Immature natural killer cell (primary cell): ENCODE results near the gene GSG1L. TPM values are rescaled to one million over a fixed set of nuclear protein-coding genes. Genes with fewer than 3 reads are reported as not detected.

Source experiments
- DNase-seq, 3 donors: peaks; one replicate each; pipeline ENCODE4 v3.0.0; 2022; ENCODE audit warnings: mixed read lengths in 1 of 3
- H3K27ac Mint-ChIP-seq, 6 donors: one replicate each; pipeline ENCODE4 v1.8.0; 2020; ENCODE audit warnings: mixed read lengths in 6 of 6, mild to moderate bottlenecking in 5 of 6, inconsistent platforms in 4 of 6, moderate library complexity in 3 of 6
- H3K27me3 Mint-ChIP-seq, 3 donors: one replicate each; pipeline ENCODE4 v1.8.0; 2020 to 2021; ENCODE audit warnings: low read depth in 3 of 3, mild to moderate bottlenecking in 3 of 3, mixed read lengths in 3 of 3, moderate library complexity in 3 of 3, inconsistent platforms in 1 of 3
- H3K36me3 Mint-ChIP-seq, 3 donors: one replicate each; pipeline ENCODE4 v1.8.0; 2020; ENCODE audit warnings: mixed read lengths in 3 of 3, inconsistent platforms in 2 of 3, mild to moderate bottlenecking in 2 of 3
- H3K4me1 Mint-ChIP-seq, 2 donors: one replicate each; pipeline ENCODE4 v1.8.0; 2020; ENCODE audit warnings: inconsistent platforms in 2 of 2, mild to moderate bottlenecking in 2 of 2, mixed read lengths in 2 of 2, moderate library complexity in 1 of 2
- H3K4me3 Mint-ChIP-seq, 5 donors: one replicate each; pipeline ENCODE4 v1.8.0; 2020; ENCODE audit warnings: mild to moderate bottlenecking in 5 of 5, mixed read lengths in 5 of 5, inconsistent platforms in 3 of 5, moderate library complexity in 3 of 5
- H3K9me3 Mint-ChIP-seq, 6 donors: one replicate each; pipeline ENCODE4 v1.8.0; 2020; ENCODE audit warnings: mild to moderate bottlenecking in 6 of 6, mixed read lengths in 6 of 6, inconsistent platforms in 4 of 6, moderate library complexity in 3 of 6
- polyA plus RNA-seq, 3 donors: library from polyadenylated mRNA; unstranded; fragments of 300-500 nt; fragmentation: Illumina TruSeq; gene quantifications; one replicate each; pipeline ENCODE4 v1.2.3, GENCODE V29; 2021

Gene GSG1L
- polyA plus RNA-seq, 3 donors from 2014 or later = not detected

DNA sequence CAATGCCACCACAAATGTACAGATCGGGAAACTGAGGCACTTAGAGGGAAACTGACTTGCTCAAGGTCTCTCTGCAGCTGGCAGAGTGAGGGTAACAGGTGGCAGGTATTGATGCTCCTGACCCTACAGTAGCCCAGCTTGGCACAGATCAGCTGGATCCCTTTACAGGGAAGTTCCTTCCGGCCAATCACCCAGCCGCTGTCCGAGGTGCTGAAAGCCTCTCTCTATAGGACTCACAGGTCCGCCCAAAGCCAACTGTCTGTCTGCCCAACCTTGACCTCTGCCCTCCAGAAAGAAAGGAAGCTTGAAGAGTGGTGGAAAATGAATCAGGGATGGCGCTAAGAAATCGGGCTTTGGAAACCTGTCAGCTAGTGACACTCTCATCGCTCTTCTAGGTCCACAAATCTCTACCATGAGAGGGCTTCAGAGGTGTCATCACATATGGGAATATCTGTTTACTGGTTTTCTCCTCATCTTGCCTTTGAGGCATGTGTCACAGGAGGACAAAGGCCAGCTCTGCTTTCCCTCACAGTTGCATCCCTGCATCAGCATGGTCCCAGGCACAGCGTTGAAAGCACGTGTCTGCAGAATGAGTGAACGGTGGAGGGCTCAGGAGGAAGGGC lies 267.4 kb downstream of the GSG1L start:
- Mint-ChIP-seq H3K27ac (no peak overlapping the region), H3K4me3 (no peak overlapping the region), H3K36me3 (no peaks in the 10 kb centered on the region), H3K27me3 (peaks cover 2 to 5% (median 4%) of the 10 kb centered on the region in 3 donors), H3K4me1 (peaks cover 0 to 1% of the 10 kb centered on the region in 2 donors), H3K9me3 (no peaks in the 10 kb centered on the region)
- peak in 1 of 3 donors; percentile 4 for DNase-seq

DNA sequence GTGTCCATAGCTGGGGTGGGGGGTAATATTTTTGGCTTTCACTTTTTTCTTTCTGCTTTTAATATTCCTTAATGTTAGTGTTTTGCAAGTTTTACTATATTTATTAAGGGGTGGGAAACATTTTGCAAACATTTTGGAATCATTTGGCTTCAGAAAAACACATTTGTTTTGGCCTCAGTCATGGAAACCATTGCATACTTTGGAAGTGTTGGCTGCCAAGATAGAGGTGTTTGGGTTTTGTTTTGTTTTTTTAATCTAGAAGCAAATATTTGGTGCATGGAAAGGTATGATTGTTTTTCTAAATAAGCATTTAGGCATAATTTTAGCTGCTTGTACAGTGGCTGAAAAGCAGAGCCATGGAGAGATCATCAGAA lies 270.3 kb downstream of the GSG1L start:
- peaks cover 2 to 4% (median 3%) of the 10 kb centered on the region in 3 donors for H3K27me3 Mint-ChIP-seq
- no peaks in the 10 kb centered on the region for H3K36me3 Mint-ChIP-seq
- H3K4me1 Mint-ChIP-seq = peaks cover 0 to 1% of the 10 kb centered on the region in 2 donors
- H3K27ac Mint-ChIP-seq = no peak overlapping the region
- H3K9me3 Mint-ChIP-seq = no peaks in the 10 kb centered on the region
- no peak for DNase-seq
- H3K4me3 Mint-ChIP-seq = no peak overlapping the region

DNA sequence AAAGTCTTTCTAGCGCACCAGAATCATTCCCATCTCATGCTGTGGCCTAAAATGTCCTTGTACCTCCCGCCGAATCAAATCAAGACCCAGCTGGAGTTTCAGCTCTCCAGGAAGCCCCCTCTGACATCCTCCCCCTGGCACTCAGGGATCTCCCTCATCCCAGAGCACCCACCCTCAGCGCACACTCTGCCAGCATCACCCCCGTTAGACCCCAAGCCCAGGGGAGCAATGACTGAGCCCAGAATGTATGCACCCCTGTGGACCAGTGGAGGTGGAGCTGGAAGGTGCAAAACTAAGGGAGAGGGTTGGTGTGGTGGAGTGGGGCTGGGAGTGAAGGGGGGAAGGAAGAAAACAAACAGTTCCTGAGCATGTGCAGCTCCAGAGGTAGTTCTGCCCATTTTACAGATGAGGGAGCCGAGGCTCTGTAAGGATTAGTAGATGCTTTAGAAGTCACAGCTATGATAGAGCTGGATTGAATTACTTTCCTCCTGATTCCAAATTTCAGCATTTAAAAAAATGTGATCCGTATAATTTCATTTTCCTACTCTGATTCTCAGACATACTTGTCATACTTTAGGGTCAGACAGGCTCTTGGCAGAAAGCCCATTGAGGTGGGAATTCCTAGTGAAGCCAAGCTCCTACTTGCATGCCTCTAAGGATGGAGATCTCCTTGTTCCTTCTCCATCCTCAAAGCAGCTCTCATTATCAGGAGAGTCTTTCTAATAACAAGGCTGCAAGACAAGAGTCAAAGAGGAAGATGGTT lies 270.8 kb downstream of the GSG1L start:
- DNase-seq = no peak
- Mint-ChIP-seq H3K36me3 (no peaks in the 10 kb centered on the region), H3K4me1 (no peaks in the 10 kb centered on the region), H3K27ac (no peak overlapping the region), H3K4me3 (no peak overlapping the region), H3K9me3 (no peaks in the 10 kb centered on the region), H3K27me3 (peaks cover 0 to 3% (median 2%) of the 10 kb centered on the region in 3 donors)

DNA sequence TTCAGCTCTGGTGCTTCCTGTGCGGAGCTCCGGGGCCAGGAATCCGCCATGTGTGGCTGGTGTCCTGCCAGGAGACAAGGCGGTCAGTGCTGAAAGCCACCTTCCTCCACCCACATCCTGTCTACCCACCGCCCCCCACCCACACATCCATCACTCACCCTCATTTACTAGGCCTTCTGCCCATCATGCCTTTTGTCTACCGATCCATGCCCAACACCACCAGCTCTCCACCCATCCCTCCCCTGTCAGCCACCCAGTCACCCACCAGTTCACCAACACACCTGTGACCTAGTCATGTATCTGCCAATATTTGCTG lies 272.2 kb downstream of the GSG1L start:
- Mint-ChIP-seq H3K27me3 (peaks cover 0 to 2% (median 2%) of the 10 kb centered on the region in 3 donors), H3K4me1 (no peaks in the 10 kb centered on the region), H3K27ac (no peak overlapping the region), H3K36me3 (no peaks in the 10 kb centered on the region), H3K4me3 (no peak overlapping the region), H3K9me3 (no peaks in the 10 kb centered on the region)
- DNase-seq = no peak

DNA sequence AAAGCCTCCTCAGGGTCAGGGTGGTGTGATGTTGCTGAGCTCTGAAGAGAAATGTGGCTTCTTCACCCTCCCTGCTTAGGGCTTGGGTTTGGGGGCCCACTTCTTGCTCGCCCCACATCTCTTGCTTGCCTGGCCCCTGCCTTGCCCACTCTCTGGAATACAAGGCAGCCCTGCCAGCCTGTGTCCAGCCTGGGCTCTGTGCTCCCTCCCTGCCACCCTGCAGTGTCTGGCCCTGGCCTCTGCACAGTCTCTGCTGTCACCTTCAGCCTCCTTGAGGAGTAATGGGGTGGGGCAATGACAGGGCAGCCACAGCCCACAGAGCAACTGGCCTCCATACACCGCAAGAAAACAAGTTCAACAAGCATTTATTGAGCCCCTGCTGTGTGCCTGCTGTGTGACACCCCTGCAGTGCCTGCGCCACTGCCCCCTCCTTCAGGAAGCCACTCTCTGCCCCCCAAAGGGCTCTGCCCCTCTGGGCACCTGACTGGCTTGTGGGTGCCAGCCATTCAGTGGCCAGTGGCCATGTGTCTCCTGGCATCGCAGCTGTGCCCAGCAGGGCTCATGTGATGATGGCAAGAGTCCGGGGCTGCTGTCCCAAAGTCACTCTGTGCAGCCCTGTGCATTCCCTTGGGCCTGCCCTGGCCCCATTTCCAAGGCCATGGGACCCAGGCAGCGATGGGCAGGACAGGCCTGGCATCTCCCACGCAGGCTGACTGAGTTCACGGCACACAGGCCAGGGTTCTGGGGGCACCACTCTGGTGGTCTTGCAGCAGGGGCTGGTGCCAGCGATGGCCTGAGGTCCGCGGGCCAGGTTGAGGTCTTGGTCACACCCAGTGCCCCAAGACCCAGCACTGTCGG lies 272.7 kb downstream of the GSG1L start:
- no peak for DNase-seq
- no peak overlapping the region for H3K27ac Mint-ChIP-seq
- no peaks in the 10 kb centered on the region for H3K9me3 Mint-ChIP-seq
- no peaks in the 10 kb centered on the region for H3K36me3 Mint-ChIP-seq
- no peak overlapping the region for H3K4me3 Mint-ChIP-seq
- H3K27me3 Mint-ChIP-seq = peaks cover 0 to 2% (median 2%) of the 10 kb centered on the region in 3 donors
- H3K4me1 Mint-ChIP-seq = no peaks in the 10 kb centered on the region

DNA sequence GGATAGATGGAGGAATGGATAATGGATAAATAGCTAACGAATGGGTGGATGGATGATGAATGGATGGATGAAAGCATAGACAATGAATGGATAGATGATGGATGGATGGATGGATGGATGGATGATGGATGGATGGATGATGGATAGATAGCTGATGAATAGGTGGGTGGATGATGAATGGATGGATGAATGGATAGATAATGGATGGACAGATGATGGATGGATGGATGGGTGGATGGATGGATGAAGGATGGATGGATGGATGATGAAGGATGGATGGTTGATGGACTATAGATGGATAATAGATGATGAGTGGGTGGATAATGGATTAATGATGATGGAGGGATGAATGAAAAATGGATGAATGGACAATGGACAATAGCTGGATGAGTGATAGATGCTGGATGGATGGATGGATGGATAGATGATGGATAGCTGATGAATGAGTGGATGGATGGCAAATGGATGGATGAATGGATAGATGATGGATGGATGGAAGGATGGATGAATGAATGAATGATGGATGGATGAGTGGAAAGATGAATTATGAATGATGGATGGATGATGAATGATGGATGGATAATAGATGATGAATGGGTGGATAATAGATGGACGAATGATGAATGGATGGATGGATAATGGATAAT lies 273.8 kb downstream of the GSG1L start:
- Mint-ChIP-seq H3K9me3 (no peaks in the 10 kb centered on the region), H3K27ac (no peak overlapping the region), H3K27me3 (peaks cover 0 to 4% (median 2%) of the 10 kb centered on the region in 3 donors), H3K4me1 (no peaks in the 10 kb centered on the region), H3K4me3 (no peak overlapping the region), H3K36me3 (no peaks in the 10 kb centered on the region)
- no peak for DNase-seq

DNA sequence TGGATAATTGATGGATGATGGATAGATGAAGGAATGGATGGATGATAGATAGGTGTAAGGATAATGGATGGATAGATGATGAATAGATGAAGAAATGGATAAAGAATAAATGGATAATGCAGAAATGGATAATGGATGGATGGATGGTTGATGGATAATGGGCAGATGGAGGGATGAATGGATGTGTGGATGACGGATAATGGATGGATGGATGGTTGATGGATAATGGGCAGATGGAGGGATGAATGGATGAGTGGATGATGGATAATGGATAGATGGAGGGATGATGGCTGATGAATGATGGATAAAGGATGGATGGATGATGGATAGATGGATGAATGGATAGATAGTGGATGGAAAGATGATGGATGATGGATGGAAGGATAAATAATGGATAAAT lies 274.4 kb downstream of the GSG1L start:
- Mint-ChIP-seq H3K4me3 (no peak overlapping the region), H3K27me3 (peaks cover 0 to 4% (median 2%) of the 10 kb centered on the region in 3 donors), H3K9me3 (no peaks in the 10 kb centered on the region), H3K27ac (no peak overlapping the region), H3K4me1 (no peaks in the 10 kb centered on the region), H3K36me3 (no peaks in the 10 kb centered on the region)
- DNase-seq = no peak

DNA sequence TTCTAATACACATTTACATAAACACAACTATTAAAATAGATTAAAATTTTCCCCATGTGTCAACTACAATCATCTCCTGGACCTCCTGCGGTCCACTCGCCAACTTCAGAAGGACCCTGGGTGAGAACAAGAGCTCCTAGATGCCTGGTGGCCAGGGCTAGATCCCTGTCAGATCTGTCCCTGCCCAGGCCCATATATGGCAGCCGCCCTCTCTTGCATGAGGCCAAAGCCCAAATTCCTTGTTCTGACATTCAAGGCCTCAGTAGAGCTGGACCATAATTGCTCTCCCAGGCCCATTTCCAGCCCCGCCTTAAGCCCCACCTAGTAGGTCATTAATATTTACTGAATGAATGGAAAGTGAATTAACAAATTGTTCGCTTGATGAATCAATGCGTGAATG lies 275.8 kb downstream of the GSG1L start:
- Mint-ChIP-seq H3K36me3 (no peaks in the 10 kb centered on the region), H3K27me3 (peaks cover 0 to 4% (median 2%) of the 10 kb centered on the region in 3 donors), H3K27ac (no peak overlapping the region), H3K4me1 (no peaks in the 10 kb centered on the region), H3K9me3 (no peaks in the 10 kb centered on the region), H3K4me3 (no peak overlapping the region)
- no peak for DNase-seq

DNA sequence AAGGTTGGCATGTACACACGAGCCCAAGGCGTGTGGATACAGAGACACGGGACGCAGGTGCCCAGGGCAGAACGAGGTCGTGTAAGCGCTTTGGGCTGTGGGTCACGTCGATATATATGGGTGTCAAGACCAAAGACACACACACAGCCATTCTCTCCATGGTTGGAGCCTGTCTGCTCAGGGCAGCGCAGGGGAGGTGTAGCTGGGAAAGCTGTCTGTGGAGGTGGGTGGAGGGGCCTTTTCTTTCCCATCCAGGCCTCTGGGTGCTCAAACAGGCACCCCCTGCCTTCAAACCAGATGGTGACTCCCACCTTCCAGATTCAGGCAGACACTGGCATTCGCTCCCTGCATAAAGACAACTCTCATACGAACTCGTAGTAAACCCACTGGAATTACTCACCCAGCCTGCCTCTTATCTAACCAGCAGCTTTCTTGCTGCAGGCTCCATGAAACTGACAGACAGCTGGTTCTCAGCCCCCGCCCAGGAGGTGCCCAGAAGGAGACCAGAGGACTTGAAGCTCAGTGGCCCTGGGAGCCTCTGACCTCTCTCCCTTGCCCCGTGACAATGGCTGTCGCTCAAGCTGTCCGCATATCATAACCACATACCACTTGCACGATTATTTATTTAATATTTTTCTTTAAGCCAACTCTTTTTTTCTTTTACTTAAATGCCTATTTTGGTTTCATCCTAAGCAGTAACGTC lies 276.4 kb downstream of the GSG1L start:
- Mint-ChIP-seq H3K4me1 (no peaks in the 10 kb centered on the region), H3K36me3 (no peaks in the 10 kb centered on the region), H3K27me3 (peaks cover 0 to 4% (median 2%) of the 10 kb centered on the region in 3 donors), H3K9me3 (no peaks in the 10 kb centered on the region), H3K4me3 (no peak overlapping the region), H3K27ac (no peak overlapping the region)
- DNase-seq = no peak

DNA sequence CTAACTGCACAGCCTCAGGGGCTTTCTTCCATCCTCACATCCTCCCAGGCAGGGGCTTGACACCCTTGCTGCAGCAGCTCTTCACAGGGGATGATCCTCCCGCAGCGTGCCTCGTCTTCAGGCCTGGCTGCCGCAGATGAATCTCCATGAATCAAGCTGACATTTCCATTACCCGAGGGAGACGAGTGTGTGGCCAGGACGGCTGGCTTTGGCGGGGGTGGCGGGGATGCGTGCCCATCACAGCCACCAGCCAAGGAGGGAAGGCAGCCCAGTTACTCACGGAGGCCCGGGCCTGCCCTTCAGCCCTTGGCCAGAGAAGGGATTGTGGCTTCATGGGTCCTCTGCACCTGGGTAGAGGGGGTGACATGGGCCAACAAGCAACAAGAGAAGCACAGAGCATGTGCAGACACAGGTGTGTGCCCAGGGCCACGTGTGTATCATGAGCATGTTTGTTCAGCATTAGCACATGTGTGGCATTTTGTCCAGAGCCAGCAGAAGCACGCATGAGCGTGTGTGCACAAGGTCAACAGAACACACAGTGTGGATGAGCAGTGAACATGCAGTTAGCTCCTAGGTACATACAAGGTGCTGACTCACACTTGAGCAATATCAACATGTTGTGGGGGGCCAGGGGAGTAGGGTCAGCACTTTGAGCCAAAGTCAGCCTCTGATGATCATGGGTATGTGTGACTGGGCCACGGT lies 277.1 kb downstream of the GSG1L start:
- Mint-ChIP-seq H3K9me3 (no peaks in the 10 kb centered on the region), H3K4me3 (no peak overlapping the region), H3K4me1 (no peaks in the 10 kb centered on the region), H3K27ac (no peak overlapping the region), H3K36me3 (no peaks in the 10 kb centered on the region), H3K27me3 (peaks cover 0 to 4% (median 2%) of the 10 kb centered on the region in 3 donors)
- no peak for DNase-seq

DNA sequence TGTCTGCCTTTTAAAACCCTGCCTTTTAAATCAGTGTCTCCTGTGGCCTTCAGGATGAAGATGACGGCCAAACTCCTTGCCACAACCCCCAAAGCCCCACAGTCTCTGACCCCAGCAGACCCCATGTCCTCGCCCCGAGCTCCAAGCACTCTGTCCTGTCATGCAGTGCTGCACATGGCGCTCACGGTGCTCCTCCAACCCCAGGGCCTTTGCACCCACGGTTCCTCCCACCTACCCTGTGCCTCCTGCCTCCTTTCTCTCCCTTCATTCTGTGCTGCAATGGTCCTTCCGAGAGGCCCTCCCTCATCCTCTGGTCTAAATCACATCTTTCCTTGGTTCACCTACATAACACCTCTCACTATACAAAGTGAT lies 278.2 kb downstream of the GSG1L start:
- no peaks in the 10 kb centered on the region for H3K9me3 Mint-ChIP-seq
- H3K27ac Mint-ChIP-seq = no peak overlapping the region
- no peaks in the 10 kb centered on the region for H3K36me3 Mint-ChIP-seq
- no peak overlapping the region for H3K4me3 Mint-ChIP-seq
- DNase-seq = no peak
- no peaks in the 10 kb centered on the region for H3K4me1 Mint-ChIP-seq
- H3K27me3 Mint-ChIP-seq = peaks cover 0 to 4% (median 2%) of the 10 kb centered on the region in 3 donors

DNA sequence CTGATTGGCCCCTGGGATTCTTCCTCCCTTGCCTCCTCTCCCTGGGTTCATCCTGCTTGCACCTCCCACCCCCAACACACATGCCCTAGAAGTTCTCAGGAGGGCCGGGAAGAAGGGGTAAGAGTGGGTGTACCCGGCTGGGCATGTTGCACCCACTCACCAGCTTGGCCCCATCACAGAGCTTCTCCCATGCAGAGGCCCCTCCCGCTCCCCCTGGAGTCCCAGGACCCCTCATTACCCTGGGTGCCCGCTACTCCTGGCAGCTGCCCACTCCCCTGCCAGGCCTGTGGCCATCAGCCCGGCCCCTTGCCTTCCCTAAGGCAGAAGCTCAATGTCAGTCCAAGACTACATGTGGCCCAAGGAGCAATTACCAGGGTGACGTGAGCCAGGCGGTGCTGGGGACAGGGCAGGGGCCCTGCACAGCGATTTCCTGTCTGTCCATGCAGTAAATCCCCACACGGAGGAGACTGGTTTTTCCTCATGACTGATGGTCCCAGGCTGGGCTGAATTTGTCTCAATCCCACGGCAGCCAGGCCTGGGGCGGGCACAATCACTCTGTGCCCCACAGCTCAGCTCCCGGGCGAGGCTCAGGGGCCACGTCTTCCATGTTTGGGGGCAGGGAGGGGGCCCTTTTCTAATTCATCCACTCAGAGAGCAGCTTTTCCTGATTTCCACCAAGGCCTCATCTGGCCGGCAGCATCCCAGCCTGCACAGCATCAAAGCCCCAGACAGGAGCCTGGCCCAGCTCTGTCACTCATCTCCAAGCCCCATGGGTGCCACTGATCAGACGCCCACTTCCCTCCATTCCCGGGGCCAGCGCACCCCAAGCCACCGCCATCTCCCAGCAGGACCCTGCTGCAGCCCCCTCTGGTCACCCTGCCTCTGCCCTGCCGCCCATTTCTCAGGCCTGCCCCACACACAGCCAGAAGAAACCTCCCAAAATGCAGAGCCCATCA lies 278.9 kb downstream of the GSG1L start:
- no peak overlapping the region for H3K27ac Mint-ChIP-seq
- H3K36me3 Mint-ChIP-seq = no peaks in the 10 kb centered on the region
- H3K4me1 Mint-ChIP-seq = no peaks in the 10 kb centered on the region
- peaks cover 0 to 6% (median 2%) of the 10 kb centered on the region in 3 donors for H3K27me3 Mint-ChIP-seq
- DNase-seq = no peak
- no peak overlapping the region for H3K4me3 Mint-ChIP-seq
- no peaks in the 10 kb centered on the region for H3K9me3 Mint-ChIP-seq
